Coronary artery (tissue), 2 donors: ENCODE data around the gene TRIM24.
"Not testable (repeated sequence)": the region's sequence is repeated elsewhere in the genome, so short reads cannot be mapped to it uniquely, and the experiment has no call there.

Experiments used
- DNase-seq: peaks from one replicate; pipeline ENCODE4 v3.0.0-alpha.2; 2017; ENCODE audit warnings: low spot score
- H3K27ac ChIP-seq, 2 donors: fragments of 200-600 bp; sonication (generic); one replicate each; pipeline ENCODE4 v1.5.1; 2016 to 2019
- H3K4me3 ChIP-seq: fragments of 200-600 bp; sonication (generic); 2 replicates; pipeline ENCODE4 v1.5.1; 2016; ENCODE audit warnings: mild to moderate bottlenecking, moderate library complexity
- TF ChIP-seq, protein P1 (sequence below): fragments of 200-600 bp; sonication (generic); IDR thresholded peaks from one replicate; pipeline ENCODE4 v1.5.1; 2019; ENCODE audit warnings: antibody characterized with exemption

The TRIM24 gene

DNA sequence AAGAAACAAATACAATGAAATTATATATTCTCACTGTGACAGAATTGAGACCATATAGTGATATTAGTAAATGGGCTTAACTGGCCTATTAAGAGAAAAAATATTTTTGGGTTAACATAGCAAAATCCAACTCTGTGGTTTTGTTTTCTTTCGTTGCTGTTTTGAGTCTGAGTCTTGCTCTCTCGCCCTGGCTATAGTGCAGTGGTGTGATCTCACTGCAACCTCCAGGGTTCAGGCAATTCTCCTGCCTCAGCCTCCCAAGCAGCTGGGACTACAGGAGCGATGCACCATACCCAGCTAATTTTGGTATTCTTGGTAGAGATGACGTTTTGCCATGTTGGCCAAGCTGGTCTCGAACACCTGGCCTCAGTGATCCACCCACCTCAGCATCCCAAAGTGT, 15.3 kb downstream of the TRIM24 start:
- no peak for DNase-seq
- H3K27ac ChIP-seq: no peak overlapping the region
- TF ChIP-seq, protein P1, sequence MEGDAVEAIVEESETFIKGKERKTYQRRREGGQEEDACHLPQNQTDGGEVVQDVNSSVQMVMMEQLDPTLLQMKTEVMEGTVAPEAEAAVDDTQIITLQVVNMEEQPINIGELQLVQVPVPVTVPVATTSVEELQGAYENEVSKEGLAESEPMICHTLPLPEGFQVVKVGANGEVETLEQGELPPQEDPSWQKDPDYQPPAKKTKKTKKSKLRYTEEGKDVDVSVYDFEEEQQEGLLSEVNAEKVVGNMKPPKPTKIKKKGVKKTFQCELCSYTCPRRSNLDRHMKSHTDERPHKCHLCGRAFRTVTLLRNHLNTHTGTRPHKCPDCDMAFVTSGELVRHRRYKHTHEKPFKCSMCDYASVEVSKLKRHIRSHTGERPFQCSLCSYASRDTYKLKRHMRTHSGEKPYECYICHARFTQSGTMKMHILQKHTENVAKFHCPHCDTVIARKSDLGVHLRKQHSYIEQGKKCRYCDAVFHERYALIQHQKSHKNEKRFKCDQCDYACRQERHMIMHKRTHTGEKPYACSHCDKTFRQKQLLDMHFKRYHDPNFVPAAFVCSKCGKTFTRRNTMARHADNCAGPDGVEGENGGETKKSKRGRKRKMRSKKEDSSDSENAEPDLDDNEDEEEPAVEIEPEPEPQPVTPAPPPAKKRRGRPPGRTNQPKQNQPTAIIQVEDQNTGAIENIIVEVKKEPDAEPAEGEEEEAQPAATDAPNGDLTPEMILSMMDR: no peak
- H3K4me3 ChIP-seq: no peak overlapping the region

- TF ChIP-seq, protein P1: no peak
- DNase-seq: no peak
- Histone ChIP-seq H3K4me3 (no peak overlapping the region), H3K27ac (no peak overlapping the region)
Observed at GRCh38 chr7:138477081-138477578, 17.1 kb downstream of the TRIM24 start.

DNA sequence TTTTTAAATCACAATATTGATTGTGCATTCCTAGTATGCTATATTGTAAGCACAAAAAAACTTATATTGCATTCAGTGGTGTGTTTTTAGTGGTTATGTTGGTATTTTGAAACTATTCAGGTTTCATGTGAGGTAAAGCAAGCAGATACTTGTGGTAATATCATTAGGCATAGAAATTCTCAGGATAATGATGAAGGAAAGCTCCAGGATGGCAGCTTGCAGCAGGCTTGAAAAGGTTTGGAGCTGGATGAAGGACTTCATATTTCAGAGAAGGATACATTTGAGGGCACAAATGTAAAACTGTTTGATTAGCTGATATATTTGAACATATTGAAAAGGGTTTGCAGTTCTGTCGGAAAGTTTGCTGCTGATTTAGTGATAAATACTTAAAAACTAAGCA, 17.5 kb downstream of the TRIM24 start:
- DNase-seq: no peak
- no peak overlapping the region for H3K4me3 ChIP-seq
- TF ChIP-seq, protein P1: no peak
- H3K27ac ChIP-seq: no peak overlapping the region

- no peak overlapping the region for H3K4me3 ChIP-seq
- TF ChIP-seq, protein P1: no peak
- no peak for DNase-seq
- H3K27ac ChIP-seq: no peak overlapping the region
Observed at GRCh38 chr7:138478499-138478908, 18.4 kb downstream of the TRIM24 start.

- Histone ChIP-seq H3K27ac (no peak overlapping the region), H3K4me3 (no peak overlapping the region)
- DNase-seq: no peak
- TF ChIP-seq, protein P1: no peak
Observed at GRCh38 chr7:138480527-138480926, 20.5 kb downstream of the TRIM24 start.

DNA sequence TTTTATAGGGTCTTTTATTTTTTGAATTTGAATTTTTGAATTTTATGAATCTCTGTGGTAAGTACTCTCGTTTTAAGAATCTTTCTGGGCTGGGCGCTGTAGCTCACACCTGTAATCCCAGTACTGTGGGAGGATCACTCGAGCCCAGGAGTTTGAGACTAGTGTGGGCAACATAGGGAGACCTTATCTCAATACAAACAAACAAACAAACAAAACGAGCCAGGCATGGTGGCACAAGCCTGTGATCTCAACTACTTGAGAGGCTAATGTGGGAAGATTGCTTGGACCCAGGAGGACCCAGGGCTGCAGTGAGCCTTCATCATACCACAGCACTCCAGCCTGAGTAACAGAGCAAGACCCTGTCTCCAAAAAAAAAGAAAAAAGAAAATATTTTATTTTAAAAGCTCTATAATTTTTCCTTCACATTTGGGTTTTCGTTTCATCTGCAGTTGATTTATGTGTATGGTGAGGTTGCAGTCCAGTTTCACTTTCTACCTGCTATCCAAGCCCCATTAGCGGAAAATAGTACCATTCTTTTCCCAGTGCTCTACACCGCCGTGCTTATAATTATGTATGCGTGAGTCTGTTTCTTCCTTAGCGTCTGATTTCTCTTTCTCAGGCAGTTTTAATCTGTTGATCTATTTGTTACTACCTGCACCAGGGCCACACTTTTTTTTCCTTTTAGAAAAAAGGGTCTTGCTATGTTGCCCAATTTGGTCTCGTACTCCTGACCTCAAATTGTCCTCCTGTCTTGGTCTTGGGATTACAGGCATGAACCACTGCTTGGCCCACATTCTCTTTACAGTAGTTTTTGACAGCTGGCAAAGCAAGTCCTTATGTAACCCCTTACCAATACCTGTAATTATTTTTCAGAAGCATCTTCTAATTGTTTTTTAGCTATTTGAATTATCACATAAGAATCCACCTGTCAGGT, 21.7 kb downstream of the TRIM24 start:
- TF ChIP-seq, protein P1: no peak
- no peak for DNase-seq
- Histone ChIP-seq H3K4me3 (no peak overlapping the region), H3K27ac (no peak overlapping the region)

GRCh38 chr7:138483531-138483930, 23.5 kb downstream of the TRIM24 start:
- no peak for DNase-seq
- TF ChIP-seq, protein P1: no peak
- Histone ChIP-seq H3K27ac (no peak overlapping the region), H3K4me3 (no peak overlapping the region)

DNA sequence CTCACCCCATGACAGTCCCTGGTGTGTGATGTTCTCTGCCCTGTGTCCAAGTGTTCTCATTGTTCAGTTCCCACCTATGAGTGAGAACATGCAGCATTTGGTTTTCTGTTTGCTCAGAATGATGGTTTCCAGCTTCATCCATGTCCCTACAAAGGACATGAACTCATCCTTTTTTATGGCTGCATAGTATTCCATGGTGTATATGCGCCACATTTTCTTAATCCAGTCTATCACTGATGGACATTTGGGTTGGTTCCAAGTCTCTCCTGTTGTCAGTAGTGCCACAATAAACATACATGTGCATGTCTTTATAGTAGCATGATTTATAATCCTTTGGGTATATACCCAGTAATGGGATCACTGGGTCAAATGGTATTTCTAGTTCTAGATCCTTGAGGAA, 25.4 kb downstream of the TRIM24 start:
- H3K27ac ChIP-seq, H3K4me3 ChIP-seq, DNase-seq: not testable (repeated sequence)

GRCh38 chr7:138489139-138489538, 29.1 kb downstream of the TRIM24 start:
- not testable (repeated sequence) for DNase-seq, H3K4me3 ChIP-seq, H3K27ac ChIP-seq
